ENCODE results near the gene NKX6-1.

DNA sequence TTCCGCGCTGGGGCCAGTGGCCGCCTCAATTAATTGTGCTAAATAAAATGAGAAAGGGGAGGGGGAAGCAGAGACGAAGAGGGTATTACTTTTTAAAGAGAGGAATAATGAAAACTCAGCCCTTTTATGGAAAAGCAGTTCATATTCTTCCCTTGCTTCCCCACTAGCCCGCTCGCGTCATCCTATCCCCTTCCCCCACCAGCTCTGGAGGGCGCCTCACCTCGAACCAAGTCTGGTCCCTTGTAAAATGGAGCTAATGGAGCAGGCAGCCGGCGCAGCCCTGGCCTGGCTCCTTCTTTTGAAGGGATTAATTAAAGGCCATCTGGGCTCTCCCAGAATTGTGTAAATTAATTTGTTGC is 511 bp upstream of the NKX6-1 start:
- TF ChIP-seq, protein P1, sequence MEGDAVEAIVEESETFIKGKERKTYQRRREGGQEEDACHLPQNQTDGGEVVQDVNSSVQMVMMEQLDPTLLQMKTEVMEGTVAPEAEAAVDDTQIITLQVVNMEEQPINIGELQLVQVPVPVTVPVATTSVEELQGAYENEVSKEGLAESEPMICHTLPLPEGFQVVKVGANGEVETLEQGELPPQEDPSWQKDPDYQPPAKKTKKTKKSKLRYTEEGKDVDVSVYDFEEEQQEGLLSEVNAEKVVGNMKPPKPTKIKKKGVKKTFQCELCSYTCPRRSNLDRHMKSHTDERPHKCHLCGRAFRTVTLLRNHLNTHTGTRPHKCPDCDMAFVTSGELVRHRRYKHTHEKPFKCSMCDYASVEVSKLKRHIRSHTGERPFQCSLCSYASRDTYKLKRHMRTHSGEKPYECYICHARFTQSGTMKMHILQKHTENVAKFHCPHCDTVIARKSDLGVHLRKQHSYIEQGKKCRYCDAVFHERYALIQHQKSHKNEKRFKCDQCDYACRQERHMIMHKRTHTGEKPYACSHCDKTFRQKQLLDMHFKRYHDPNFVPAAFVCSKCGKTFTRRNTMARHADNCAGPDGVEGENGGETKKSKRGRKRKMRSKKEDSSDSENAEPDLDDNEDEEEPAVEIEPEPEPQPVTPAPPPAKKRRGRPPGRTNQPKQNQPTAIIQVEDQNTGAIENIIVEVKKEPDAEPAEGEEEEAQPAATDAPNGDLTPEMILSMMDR (IDR thresholded peaks at IDR 0.05; ENCODE audit: poor library complexity, severe bottlenecking): no peak
- TF ChIP-seq MXI1 (conservative IDR thresholded peaks at IDR 0.05; ENCODE audit: poor library complexity, severe bottlenecking): no peak
- no peak for TF ChIP-seq EP300 (conservative IDR thresholded peaks at IDR 0.05; ENCODE audit: poor library complexity, severe bottlenecking)
- TF ChIP-seq POLR2AphosphoS5 (IDR thresholded peaks at IDR 0.05): no peak
- TF ChIP-seq, protein P2, sequence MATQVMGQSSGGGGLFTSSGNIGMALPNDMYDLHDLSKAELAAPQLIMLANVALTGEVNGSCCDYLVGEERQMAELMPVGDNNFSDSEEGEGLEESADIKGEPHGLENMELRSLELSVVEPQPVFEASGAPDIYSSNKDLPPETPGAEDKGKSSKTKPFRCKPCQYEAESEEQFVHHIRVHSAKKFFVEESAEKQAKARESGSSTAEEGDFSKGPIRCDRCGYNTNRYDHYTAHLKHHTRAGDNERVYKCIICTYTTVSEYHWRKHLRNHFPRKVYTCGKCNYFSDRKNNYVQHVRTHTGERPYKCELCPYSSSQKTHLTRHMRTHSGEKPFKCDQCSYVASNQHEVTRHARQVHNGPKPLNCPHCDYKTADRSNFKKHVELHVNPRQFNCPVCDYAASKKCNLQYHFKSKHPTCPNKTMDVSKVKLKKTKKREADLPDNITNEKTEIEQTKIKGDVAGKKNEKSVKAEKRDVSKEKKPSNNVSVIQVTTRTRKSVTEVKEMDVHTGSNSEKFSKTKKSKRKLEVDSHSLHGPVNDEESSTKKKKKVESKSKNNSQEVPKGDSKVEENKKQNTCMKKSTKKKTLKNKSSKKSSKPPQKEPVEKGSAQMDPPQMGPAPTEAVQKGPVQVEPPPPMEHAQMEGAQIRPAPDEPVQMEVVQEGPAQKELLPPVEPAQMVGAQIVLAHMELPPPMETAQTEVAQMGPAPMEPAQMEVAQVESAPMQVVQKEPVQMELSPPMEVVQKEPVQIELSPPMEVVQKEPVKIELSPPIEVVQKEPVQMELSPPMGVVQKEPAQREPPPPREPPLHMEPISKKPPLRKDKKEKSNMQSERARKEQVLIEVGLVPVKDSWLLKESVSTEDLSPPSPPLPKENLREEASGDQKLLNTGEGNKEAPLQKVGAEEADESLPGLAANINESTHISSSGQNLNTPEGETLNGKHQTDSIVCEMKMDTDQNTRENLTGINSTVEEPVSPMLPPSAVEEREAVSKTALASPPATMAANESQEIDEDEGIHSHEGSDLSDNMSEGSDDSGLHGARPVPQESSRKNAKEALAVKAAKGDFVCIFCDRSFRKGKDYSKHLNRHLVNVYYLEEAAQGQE (IDR thresholded peaks at IDR 0.05; ENCODE audit: borderline replicate concordance): no peak
